SIG-M5 (cell line): ENCODE measurements around the gene CHAMP1.
"Not testable (repeated sequence)": the region's sequence is repeated elsewhere in the genome, so short reads cannot be mapped to it uniquely, and the experiment has no call there.

Experiments
- DNase-seq: peaks from one replicate; lab custom pipeline; 2025; lab: John Stamatoyannopoulos, UW

The CHAMP1 gene

DNA sequence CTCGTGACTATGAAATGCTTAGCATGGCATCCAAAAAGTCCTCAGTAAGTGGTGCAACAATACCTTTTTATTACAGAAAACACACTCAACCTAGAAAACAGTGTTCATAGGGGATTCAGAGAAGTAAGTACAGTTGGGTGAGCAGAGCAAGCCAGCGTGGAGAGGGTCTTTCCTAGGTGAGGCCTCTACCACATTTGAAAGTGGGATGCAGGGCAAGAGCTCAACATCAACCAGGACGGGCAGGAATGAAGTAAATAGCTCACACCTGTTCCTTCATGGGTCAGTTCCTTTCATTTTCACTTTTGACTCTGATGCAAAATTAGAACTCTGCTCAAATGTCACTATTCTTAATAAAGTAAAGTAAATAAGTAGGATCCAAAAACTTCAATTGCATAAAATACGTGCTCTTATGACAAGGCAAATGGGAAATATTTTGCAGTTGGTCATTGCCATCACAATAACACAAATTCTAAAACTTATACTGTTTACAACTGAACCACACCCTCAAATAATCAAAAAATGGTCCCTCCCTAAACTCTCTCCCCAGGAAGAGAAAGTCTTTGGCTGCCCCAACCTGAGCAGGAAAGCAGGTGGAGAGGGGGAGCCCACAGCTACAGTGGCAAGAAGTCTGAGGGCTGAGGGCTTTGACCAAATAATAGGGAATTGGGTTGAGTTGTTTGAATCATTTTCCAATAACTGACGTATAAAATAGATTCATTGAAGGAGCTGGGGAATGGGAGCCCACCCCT is 20.2 kb downstream of the CHAMP1 start:
- no peak for DNase-seq

DNA sequence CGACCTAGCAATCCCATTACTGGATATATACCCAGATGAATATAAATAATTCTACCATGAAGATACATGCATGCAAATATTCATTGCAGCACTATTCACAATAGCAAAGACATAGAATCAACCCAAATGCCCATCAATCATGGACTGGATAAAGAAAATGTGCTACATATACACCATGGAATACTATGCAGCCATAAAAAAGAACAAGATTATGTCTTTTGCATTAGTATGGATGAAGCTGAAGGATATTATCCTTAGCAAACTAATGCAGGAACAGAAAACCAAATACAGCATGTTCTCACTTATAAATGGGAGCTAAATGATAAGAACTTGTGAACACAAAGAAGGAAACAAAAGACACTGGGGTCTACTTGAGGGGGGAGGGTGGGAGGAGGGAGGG is 22.2 kb downstream of the CHAMP1 start:
- DNase-seq, result not testable (repeated sequence)

DNA sequence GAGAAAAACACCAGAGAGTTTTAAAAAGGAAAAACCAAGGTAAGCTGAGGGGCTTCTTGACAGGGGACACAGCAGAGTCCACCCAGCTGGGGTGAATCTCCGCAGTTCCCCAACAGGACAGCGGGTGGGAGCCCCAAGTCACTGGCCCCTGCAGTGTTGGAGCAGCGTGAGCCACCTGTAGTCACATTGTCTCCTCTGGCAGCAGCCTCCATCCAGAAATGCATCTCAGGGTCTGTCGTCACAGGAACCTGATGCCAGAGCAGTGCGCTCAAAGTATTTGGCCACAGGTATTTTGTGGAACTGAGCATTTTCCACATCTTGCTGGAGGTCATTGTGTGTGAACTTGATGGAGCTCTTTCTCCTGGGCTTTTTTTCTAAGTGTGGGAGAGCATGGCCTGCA is 24.7 kb downstream of the CHAMP1 start:
- no peak for DNase-seq

DNA sequence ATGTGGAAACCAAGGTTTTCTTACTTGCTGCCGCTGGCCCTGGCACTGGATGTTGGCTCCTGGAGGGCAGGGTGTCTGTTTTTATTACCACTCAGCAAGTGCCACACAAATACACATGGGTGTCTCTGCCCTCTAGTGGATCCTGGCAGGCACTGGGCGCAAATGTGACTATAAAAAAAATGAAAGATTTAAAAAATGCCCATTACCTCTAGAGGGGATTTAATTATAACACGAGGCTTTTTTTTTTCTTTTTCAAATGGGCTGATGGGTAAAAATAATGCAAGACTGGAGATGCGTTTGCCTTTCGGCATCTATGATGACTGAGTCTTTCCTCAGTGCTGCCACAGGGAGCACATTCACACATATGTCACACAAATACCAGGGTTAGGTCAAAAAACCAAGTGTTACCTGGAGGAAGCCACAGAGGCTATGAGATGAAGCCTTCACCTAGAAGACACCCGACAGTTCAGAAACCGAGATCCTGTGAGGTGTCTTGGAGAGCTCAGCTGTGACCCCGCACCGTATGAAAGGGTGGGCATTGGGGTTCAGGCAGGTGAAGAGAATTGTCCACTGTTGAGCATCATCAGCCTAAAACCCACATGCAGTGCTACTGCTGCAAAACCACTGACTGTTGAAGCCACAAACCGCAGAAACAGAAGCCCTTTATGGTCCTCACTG is 25.7 kb downstream of the CHAMP1 start:
- no peak for DNase-seq

DNA sequence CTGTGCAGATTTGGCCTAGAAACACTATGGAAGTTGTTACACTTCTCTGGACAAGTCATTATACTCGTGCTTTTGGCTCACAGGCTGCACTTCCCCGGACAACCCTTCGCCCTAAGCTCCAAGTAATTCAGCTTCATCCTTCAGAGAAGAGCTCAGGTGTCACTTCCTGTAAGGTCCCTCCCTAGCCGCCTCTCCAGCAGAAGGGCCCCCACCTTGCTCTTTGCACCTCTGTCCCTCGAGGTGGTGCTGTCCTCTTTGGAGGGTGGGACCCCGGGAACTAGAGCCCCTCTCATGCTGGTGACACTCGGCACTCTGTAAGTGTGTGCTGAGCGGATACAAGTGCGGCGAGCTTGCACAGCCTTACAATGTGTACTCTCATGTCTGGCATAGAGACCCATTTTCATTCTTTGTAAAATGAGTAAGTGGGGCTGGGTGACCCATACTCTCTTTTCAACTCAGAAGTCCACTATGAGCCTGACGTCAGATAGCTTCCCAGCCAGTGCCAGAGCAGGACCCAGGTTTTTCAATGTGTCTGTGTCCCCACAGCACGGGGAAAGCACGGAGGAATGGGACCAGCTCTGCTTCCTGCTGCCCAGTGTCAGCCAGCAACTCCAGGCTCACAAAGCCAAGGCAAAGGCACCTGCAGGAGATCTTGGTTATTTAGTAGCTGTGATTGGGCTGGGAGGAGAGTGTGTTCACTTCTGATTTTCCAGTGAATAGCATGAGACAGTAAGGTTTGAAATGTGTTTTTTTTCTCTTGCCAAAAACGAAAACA is 26.9 kb downstream of the CHAMP1 start:
- no peak for DNase-seq

DNA sequence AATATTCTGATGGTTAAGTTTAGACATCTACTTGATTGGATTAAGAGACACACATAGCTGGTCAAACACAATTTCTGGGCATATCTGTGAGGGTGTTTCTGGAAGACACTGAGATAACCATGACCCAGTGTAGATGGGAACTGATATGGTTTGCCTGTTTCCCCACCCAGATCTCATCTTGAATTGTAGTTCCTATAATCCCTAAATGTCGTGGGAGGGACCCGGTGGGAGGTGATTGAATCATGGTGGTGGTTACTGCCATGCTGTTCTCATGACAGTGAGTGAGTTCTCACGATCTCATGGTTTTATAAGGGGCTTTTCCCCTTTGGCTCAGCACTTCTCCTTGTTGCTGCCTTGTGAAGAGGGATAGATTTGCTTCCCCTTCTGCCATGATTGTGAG is 33.0 kb downstream of the CHAMP1 start:
- DNase-seq, result not testable (repeated sequence)

DNA sequence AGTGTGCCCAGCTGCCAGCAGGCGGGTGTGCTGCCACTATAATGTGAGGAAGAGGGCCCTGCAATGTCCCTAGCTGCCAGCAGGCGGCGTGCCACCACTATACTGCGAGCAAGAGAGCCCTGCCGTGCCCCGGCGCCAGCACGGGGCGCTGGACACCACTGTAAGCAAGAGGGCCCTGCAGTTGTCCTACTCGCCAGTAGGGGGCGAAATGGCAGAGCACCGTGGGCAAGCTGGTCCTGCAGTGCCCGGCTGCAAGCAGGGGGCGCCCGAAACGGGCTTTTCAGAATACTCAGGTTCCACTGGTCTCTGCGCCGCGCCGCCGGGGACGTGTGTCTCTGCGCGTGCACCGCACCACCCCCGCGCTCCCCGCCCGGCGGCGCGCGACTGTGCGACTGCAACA is 38.5 kb downstream of the CHAMP1 start:
- DNase-seq, result not testable (repeated sequence)

DNA sequence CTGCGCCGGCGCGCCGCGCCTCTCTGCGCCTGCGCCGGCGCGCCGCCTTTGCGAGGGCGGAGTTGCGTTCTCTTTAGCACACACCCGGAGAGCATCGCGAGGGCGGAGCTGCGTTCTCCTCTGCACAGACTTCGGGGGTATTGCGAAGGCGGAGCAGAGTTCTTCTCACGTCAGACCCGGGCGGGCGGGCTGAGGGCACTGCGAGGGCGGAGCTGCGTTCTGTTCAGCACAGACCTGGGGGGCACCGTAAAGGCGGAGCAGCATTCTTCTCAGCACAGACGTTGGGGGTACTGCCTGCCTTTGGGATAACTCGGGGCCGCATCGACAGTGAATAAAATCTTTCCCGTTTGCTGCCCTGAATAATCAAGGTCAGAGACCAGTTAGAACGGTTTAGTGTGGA is 39.1 kb downstream of the CHAMP1 start:
- DNase-seq, result not testable (repeated sequence)
